Measurements from ENCODE around the gene CMTM1.

DNA sequence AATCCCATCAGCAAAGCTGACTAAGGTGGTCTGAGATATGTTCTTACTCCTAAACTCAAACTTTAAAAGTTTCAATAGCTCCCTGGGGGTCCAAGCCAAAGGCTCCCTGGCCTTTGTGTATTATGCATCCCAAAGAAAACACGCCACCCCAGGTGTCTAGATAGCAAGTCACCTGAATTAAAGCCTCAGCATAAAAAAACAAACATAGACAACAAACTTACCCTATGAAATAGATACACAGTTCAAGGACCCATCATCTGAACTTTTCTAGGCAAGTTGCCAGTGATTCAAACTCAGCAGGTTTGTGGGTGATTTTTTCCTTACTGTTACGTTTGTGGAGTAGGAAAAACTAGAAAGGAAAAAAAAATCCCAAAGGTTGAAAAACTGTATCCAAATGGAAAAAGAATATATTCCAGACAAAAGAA, 50.8 kb downstream of the CMTM1 start:
- TF ChIP-seq, protein P1, sequence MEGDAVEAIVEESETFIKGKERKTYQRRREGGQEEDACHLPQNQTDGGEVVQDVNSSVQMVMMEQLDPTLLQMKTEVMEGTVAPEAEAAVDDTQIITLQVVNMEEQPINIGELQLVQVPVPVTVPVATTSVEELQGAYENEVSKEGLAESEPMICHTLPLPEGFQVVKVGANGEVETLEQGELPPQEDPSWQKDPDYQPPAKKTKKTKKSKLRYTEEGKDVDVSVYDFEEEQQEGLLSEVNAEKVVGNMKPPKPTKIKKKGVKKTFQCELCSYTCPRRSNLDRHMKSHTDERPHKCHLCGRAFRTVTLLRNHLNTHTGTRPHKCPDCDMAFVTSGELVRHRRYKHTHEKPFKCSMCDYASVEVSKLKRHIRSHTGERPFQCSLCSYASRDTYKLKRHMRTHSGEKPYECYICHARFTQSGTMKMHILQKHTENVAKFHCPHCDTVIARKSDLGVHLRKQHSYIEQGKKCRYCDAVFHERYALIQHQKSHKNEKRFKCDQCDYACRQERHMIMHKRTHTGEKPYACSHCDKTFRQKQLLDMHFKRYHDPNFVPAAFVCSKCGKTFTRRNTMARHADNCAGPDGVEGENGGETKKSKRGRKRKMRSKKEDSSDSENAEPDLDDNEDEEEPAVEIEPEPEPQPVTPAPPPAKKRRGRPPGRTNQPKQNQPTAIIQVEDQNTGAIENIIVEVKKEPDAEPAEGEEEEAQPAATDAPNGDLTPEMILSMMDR (IDR thresholded peaks at IDR 0.05), result no peak
- TF ChIP-seq POLR2A (IDR thresholded peaks at IDR 0.05), result no peak

All from right lobe of liver (tissue), 4 donors.